GM10248 (cell line): ENCODE results near the gene NPC2.

Experiments
- CTCF ChIA-PET: fragments of 300-600 bp; sonication (Branson Sonifier 250); formaldehyde crosslinking; extraction: SDS; loops from one replicate; lab custom pipeline; 2021; ENCODE audit warnings: antibody characterized with exemption; lab: Yijun Ruan, JAX
- POLR2A ChIA-PET: fragments of 350-650 bp; sonication (Branson Sonifier 250); formaldehyde crosslinking; extraction: SDS; loops from one replicate; lab custom pipeline; 2020; ENCODE audit warnings: antibody characterized with exemption; lab: Yijun Ruan, JAX
- DNase-seq: peaks from one replicate; pipeline ENCODE4 v3.0.0; 2012; ENCODE audit errors: extremely low spot score
- CTCF ChIP-seq: IDR thresholded peaks from 2 replicates; pipeline ENCODE4 v1.5.1; 2012; ENCODE audit warnings: mild to moderate bottlenecking, low read depth; ENCODE audit errors: extremely low read depth, missing control alignments, control extremely low read depth

Gene NPC2

GRCh38 chr14:74535756-74536325, 42.7 kb upstream of the NPC2 start:
- no peak for DNase-seq
- CTCF ChIA-PET: interaction anchor here (2.1 kb wide), 1 partner anchor 9 kb away, joined by 6 read pairs; no protein-coding TSS in a partner anchor
- POLR2A ChIA-PET: no interaction called here
- TF ChIP-seq CTCF: no peak

GRCh38 chr14:74533576-74533975, 40.5 kb upstream of the NPC2 start:
- TF ChIP-seq CTCF: no peak
- ChIA-PET POLR2A (no interaction called here), CTCF (interaction anchor here (1.3 kb wide), 1 partner anchor 18 kb away, joined by 4 read pairs; no protein-coding TSS in a partner anchor)
- DNase-seq: no peak

GRCh38 chr14:74532246-74532645, 39.1 kb upstream of the NPC2 start:
- POLR2A ChIA-PET: no interaction called here

GRCh38 chr14:74531467-74531866, 38.4 kb upstream of the NPC2 start:
- TF ChIP-seq CTCF: no peak
- ChIA-PET POLR2A (no interaction called here), CTCF (no interaction called here)
- no peak for DNase-seq

More at GRCh38 chr14:74532246-74532645, 39.1 kb upstream of the NPC2 start:
- DNase-seq: no peak
- CTCF ChIA-PET: interaction anchor here (1.3 kb wide), 1 partner anchor 17 kb away, joined by 4 read pairs; no protein-coding TSS in a partner anchor
- no peak for TF ChIP-seq CTCF

GRCh38 chr14:74531006-74531405, 37.9 kb upstream of the NPC2 start:
- ChIA-PET CTCF (interaction anchor here (0.9 kb wide), 1 partner anchor 11 kb away, joined by 3 read pairs; no protein-coding TSS in a partner anchor), POLR2A (no interaction called here)
- TF ChIP-seq CTCF: no peak

GRCh38 chr14:74528886-74529285, 35.8 kb upstream of the NPC2 start:
- TF ChIP-seq CTCF: no peak
- POLR2A ChIA-PET: no interaction called here
- CTCF ChIA-PET: interaction anchor here (0.7 kb wide), 1 partner anchor 17 kb away, joined by 3 read pairs; no protein-coding TSS in a partner anchor
- DNase-seq: no peak

More at GRCh38 chr14:74531006-74531405, 37.9 kb upstream of the NPC2 start:
- no peak for DNase-seq
